H1 (cell line): ENCODE data around the gene AKAP9. TPM values are rescaled to one million over a fixed set of nuclear protein-coding genes. Genes with fewer than 3 reads are reported as not detected.

Experiments
- CTCF ChIA-PET: fragments of 300-600 bp; sonication (Branson Sonifier 250); formaldehyde crosslinking; loops from one replicate; lab custom pipeline; 2021; ENCODE audit not compliant: partially characterized antibody; lab: Charles Lee
- POLR2A ChIA-PET: fragments of 300-600 bp; sonication (Branson Sonifier 250); formaldehyde crosslinking; loops from one replicate; lab custom pipeline; 2021; ENCODE audit warnings: inconsistent platforms; ENCODE audit not compliant: partially characterized antibody; lab: Charles Lee
- DNase-seq, 2 experiments: peaks; one replicate each; pipeline versions ENCODE4 v3.0.0 to v3.0.0-alpha.2; 2010 to 2022; ENCODE audit warnings: low spot score in 2 of 2, low read depth in 1 of 2, mixed read lengths in 1 of 2
- FAIRE-seq: peaks from 2 replicates; lab custom pipeline; 2011; peaks lifted over from hg19 to GRCh38; lab: Jason Lieb, UNC
- H2AFZ ChIP-seq: 2 replicates; pipeline ENCODE4 v1.8.1; 2012; ENCODE audit warnings: low read length, inconsistent platforms
- H2AK5ac ChIP-seq: 2 replicates; pipeline ENCODE4 v1.6.1; 2013; ENCODE audit warnings: low read depth, low read length
- H2BK120ac ChIP-seq: replicated peaks from 2 replicates; pipeline ENCODE3; 2013; ENCODE audit warnings: low read depth, low read length, inconsistent platforms
- H2BK12ac ChIP-seq: 2 replicates; pipeline ENCODE4 v1.6.1; 2013; ENCODE audit warnings: low read depth, low read length
- H2BK15ac ChIP-seq: 2 replicates; pipeline ENCODE4 v1.6.1; 2013; ENCODE audit warnings: low read length
- H2BK20ac ChIP-seq: 2 replicates; pipeline ENCODE4 v1.6.1; 2013; ENCODE audit warnings: low read length
- H2BK5ac ChIP-seq: 2 replicates; pipeline ENCODE4 v1.6.1; 2013; ENCODE audit warnings: low read depth, low read length
- H3K14ac ChIP-seq: 2 replicates; pipeline ENCODE4 v1.6.1; 2013; ENCODE audit warnings: inconsistent platforms; ENCODE audit not compliant: insufficient read length
- H3K18ac ChIP-seq: 2 replicates; pipeline ENCODE4 v1.6.1; 2013; ENCODE audit warnings: low read length; ENCODE audit errors: extremely low read depth
- H3K23ac ChIP-seq: 2 replicates; pipeline ENCODE4 v1.6.1; 2013; ENCODE audit warnings: inconsistent platforms; ENCODE audit not compliant: insufficient read length
- H3K23me2 ChIP-seq: 2 replicates; pipeline ENCODE4 v1.6.1; 2013; ENCODE audit warnings: low read depth, low read length
- H3K27ac ChIP-seq: 2 replicates; pipeline ENCODE4 v1.6.1; 2011; ENCODE audit warnings: low read depth, low read length, inconsistent platforms
- H3K27me3 ChIP-seq, 4 experiments: replicated peaks in 1 of 4; 1 replicate in 1 of 4; 2 replicates in 3 of 4; pipeline versions ENCODE4 v1.6.1 to v1.8.1; 2011 to 2013; ENCODE audit warnings: low read length in 3 of 4, mild to moderate bottlenecking in 3 of 4, inconsistent platforms in 2 of 4, mixed read lengths in 2 of 4, moderate library complexity in 1 of 4; ENCODE audit not compliant: control insufficient read depth in 3 of 4, insufficient read depth in 3 of 4; ENCODE audit errors: extremely low read depth in 1 of 4
- H3K36me3 ChIP-seq, 4 experiments: 2 replicates each; pipeline versions ENCODE4 v1.6.1 to v1.8.1; 2011 to 2013; ENCODE audit warnings: mild to moderate bottlenecking in 4 of 4, low read length in 3 of 4, moderate library complexity in 2 of 4, control low read depth in 1 of 4, inconsistent platforms in 1 of 4; ENCODE audit not compliant: insufficient read depth in 4 of 4, control insufficient read depth in 2 of 4
- H3K4ac ChIP-seq: replicated peaks from 2 replicates; pipeline ENCODE3; 2013; ENCODE audit warnings: low read length, low read depth, mixed read lengths, inconsistent platforms; ENCODE audit not compliant: insufficient read length
- H3K4me1 ChIP-seq, 4 experiments: replicated peaks in 1 of 4; 1 replicate in 1 of 4; 2 replicates in 3 of 4; pipeline versions ENCODE4 v1.6.1 to v1.8.1; 2011 to 2013; ENCODE audit warnings: low read length in 3 of 4, inconsistent platforms in 2 of 4, mixed read lengths in 1 of 4; ENCODE audit not compliant: insufficient read depth in 4 of 4, control insufficient read depth in 3 of 4
- H3K4me2 ChIP-seq, 2 experiments: 2 replicates each; pipeline versions ENCODE4 v1.6.1 to v1.8.1; 2011 to 2013; ENCODE audit warnings: low read depth in 2 of 2, low read length in 2 of 2, control low read depth in 1 of 2, inconsistent platforms in 1 of 2, mild to moderate bottlenecking in 1 of 2; ENCODE audit not compliant: insufficient read depth in 1 of 2
- H3K4me3 ChIP-seq, 4 experiments: fragments of 200-600, 300-600 bp in 1 of 4; sonication (generic), shearing (Covaris generic), sonication (Bioruptor Twin) in 1 of 4; 2 replicates each; pipeline versions ENCODE4 v1.5.1 to v1.8.1; 2011 to 2016; ENCODE audit warnings: low read length in 4 of 4, low read depth in 3 of 4, control low read depth in 2 of 4, inconsistent platforms in 2 of 4, mild to moderate bottlenecking in 2 of 4, mixed read lengths in 1 of 4, moderate library complexity in 1 of 4; ENCODE audit not compliant: insufficient read depth in 2 of 4; ENCODE audit errors: extremely low read depth in 1 of 4
- H3K56ac ChIP-seq: replicated peaks from 2 replicates; pipeline ENCODE3; 2013; ENCODE audit warnings: low read depth, mild to moderate bottlenecking, mixed read lengths, low read length, inconsistent platforms; ENCODE audit not compliant: insufficient read length
- H3K79me1 ChIP-seq: 2 replicates; pipeline ENCODE4 v1.6.1; 2013; ENCODE audit warnings: low read depth, low read length, control low read depth
- H3K79me2 ChIP-seq, 2 experiments: 2 replicates each; pipeline versions ENCODE4 v1.6.1 to v1.8.1; 2012 to 2013; ENCODE audit warnings: low read length in 2 of 2, mild to moderate bottlenecking in 2 of 2, inconsistent platforms in 1 of 2; ENCODE audit not compliant: insufficient read depth in 2 of 2, control insufficient read depth in 1 of 2
- H3K9ac ChIP-seq, 4 experiments: replicated peaks in 1 of 4; 1 replicate in 1 of 4; 2 replicates in 3 of 4; pipeline versions ENCODE4 v1.6.1 to v1.8.1; 2011 to 2013; ENCODE audit warnings: low read depth in 3 of 4, low read length in 3 of 4, control low read depth in 2 of 4, mild to moderate bottlenecking in 2 of 4, moderate library complexity in 2 of 4, inconsistent platforms in 1 of 4; ENCODE audit errors: extremely low read depth in 1 of 4
- H3K9me3 ChIP-seq, 2 experiments: 2 replicates each; pipeline versions ENCODE4 v1.6.1 to v1.8.1; 2012 to 2013; ENCODE audit warnings: mild to moderate bottlenecking in 2 of 2, moderate library complexity in 2 of 2, control low read depth in 1 of 2, inconsistent platforms in 1 of 2, low read depth in 1 of 2, low read length in 1 of 2, mixed read lengths in 1 of 2; ENCODE audit not compliant: insufficient read depth in 2 of 2
- H4K20me1 ChIP-seq, 2 experiments: replicated peaks in 1 of 2; 2 replicates each; pipeline versions ENCODE3 to v1.8.1; 2011 to 2013; ENCODE audit warnings: inconsistent platforms in 2 of 2, low read length in 2 of 2, mild to moderate bottlenecking in 1 of 2; ENCODE audit not compliant: insufficient read depth in 2 of 2, control insufficient read depth in 1 of 2
- H4K5ac ChIP-seq: 2 replicates; pipeline ENCODE4 v1.6.1; 2013; ENCODE audit warnings: low read length, low read depth, mixed read lengths, inconsistent platforms; ENCODE audit not compliant: insufficient read length
- H4K8ac ChIP-seq: 2 replicates; pipeline ENCODE4 v1.8.0; 2013; ENCODE audit warnings: mild to moderate bottlenecking, moderate library complexity, low read length, inconsistent platforms; ENCODE audit not compliant: insufficient read depth; ENCODE audit errors: extremely low read depth
- H4K91ac ChIP-seq: replicated peaks from 2 replicates; pipeline ENCODE3; 2013; ENCODE audit warnings: low read length, mixed read lengths, inconsistent platforms; ENCODE audit not compliant: insufficient read length
- RBBP5 ChIP-seq: IDR thresholded peaks from 2 replicates; pipeline ENCODE4 v1.7.1; 2012; ENCODE audit warnings: low read depth, mild to moderate bottlenecking, inconsistent platforms, low read length, moderate library complexity, borderline replicate concordance
- WGBS, 2 experiments: shearing (Covaris generic) in 1 of 2; methylation state at CpG; one replicate each; pipeline versions ENCODE4 v1.1.6 to v1.1.7; 2013 to 2015; ENCODE audit warnings: low lambda C conversion rate in 2 of 2, mixed read lengths in 2 of 2, inconsistent platforms in 1 of 2, low coverage in 1 of 2, missing lambda C conversion rate in 1 of 2; ENCODE audit not compliant: insufficient replicate concordance in 2 of 2, insufficient coverage in 1 of 2, insufficient read length in 1 of 2; ENCODE audit errors: extremely low coverage in 1 of 2, missing lambda C conversion rate in 1 of 2; 5-methylcytosine and 5-hydroxymethylcytosine counted together
- polyA plus RNA-seq, 7 experiments: library from polyadenylated mRNA; depleted of rRNA in 3 of 7; stranded (reverse) in 5 of 7; unstranded in 2 of 7; fragments of >200 nt in 5 of 7; fragments of 200-250 nt in 2 of 7; gene quantifications; 1 replicate in 5 of 7; 2 replicates in 1 of 7; 4 replicates in 1 of 7; pipeline versions ENCODE4 v1.2.1 to v1.2.3, GENCODE V29; 2011 to 2013; ENCODE audit warnings: missing spikeins in 2 of 7, mixed read lengths in 2 of 7
- total RNA-seq: library from RNA; stranded (reverse); fragmentation: NEBNext Ultra II Directional; extraction: Animal tissue kit (Norgen Biotek cat#: 25700); gene quantifications from 2 replicates; pipeline ENCODE4 v1.2.1, GENCODE V29; 2021

Gene AKAP9
- total and polyA plus RNA-seq, 2 of the 8 experiments (the other 6 are each of a cell fraction or from before 2014, with no cell fraction given): 6.2 to 26.3 TPM

DNA sequence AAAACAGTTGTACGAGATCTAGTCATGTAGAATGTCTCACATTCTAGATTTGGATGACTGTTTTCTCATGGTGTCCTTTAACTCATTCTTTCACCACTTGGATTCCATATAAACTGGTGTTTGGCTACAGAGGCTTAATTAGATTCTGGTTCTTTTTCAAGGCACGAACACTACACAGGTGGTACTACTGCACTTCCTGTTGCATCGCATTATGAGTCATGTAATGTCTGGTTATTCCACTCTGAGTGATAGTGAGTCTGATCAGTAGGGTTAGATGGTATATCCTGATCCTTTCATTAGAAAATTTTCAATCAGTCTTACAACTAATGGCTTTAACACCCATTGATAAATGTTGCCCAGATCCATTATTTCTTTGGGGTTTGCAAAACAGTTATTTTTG, 11.2 kb upstream of the AKAP9 start:
- no peaks in the 10 kb centered on the region for H4K20me1 ChIP-seq
- H3K9ac ChIP-seq: no peak overlapping the region
- no peaks in the 10 kb centered on the region for H3K9me3 ChIP-seq
- H2AK5ac ChIP-seq: no peak overlapping the region
- H2BK5ac ChIP-seq: no peak overlapping the region
- no peaks in the 10 kb centered on the region for H3K23me2 ChIP-seq
- 93% methylated on average over 3 of the region's 3 CpGs; no CpG with 5 or more reads in 1 of the 2 experiments for WGBS, 2 experiments
- no peaks in the 10 kb centered on the region for H3K79me2 ChIP-seq
- no peak overlapping the region for H2BK120ac ChIP-seq
- H3K27me3 ChIP-seq: peaks cover 0 to 1% (median 0%) of the 10 kb centered on the region in 4 experiments; a peak in 1 of 7 replicates
- no peak overlapping the region for H2BK15ac ChIP-seq
- no peak overlapping the region for H3K4ac ChIP-seq
- H4K8ac ChIP-seq: no peak overlapping the region
- H3K23ac ChIP-seq: no peak overlapping the region
- no peak for FAIRE-seq
- POLR2A ChIA-PET: no interaction called here
- no peak overlapping the region for H2BK20ac ChIP-seq
- no peak overlapping the region for H3K27ac ChIP-seq
- no peaks in the 10 kb centered on the region for H3K79me1 ChIP-seq
- H2AFZ ChIP-seq: no peak overlapping the region
- no peak overlapping the region for H2BK12ac ChIP-seq
- H3K4me3 ChIP-seq: no peak overlapping the region
- no peak overlapping the region for H4K5ac ChIP-seq
- DNase-seq: no peak
- H4K91ac ChIP-seq: no peak overlapping the region
- H3K36me3 ChIP-seq: no peaks in the 10 kb centered on the region
- no peaks in the 10 kb centered on the region for H3K4me1 ChIP-seq
- TF ChIP-seq RBBP5: no peak
- TF ChIP-seq, all 59 proteins: peak for 0
- CTCF ChIA-PET: no interaction called here
- H3K14ac ChIP-seq: no peak overlapping the region
- H3K56ac ChIP-seq: no peak overlapping the region
- H3K4me2 ChIP-seq: no peak overlapping the region
- no peak overlapping the region for H3K18ac ChIP-seq
